ENCODE results near the gene PAOX. TPM values are rescaled to one million over a fixed set of nuclear protein-coding genes. Genes with fewer than 3 reads are reported as not detected.

The PAOX gene
- total and polyA plus RNA-seq, 2 of the 13 experiments (the other 11 are each of a cell fraction or from before 2014, with no cell fraction given) = 0.49 to 0.77 TPM

DNA sequence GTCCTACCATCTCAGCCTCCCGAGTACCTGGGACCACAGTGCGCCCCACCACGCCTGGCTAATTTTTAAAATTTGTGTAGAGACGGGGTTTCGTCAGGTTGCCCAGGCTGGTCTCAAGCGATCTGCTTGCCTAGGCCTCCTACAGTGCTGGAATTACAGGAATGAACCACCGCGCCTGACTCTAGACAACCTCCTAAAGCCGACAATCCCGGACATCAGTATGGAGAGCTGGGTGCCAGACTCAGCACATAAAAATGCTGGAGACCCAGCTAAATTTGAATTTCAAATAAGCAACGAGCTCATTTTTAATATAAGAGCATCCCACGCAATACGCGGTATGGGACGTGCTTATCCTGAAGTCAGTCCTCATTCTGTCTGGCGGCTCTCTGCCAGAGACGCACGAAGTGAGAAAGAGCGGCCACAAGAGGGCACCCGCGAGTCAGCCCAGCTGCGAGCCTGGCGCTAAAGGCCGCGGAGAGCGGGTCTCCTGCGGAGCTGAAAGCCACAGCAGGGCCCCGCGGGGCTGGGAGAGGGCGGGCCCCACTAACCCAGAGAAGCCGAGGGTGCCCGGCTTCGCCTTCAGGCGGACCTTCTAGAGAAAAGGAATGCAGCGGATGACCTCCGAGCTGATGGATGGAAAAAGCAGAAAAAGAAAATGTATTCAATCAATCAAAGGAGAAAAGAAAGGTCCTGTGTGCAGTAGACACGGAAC is 49.4 kb upstream of the PAOX start (continued):
- TF ChIP-seq PLRG1 (conservative IDR thresholded peaks at IDR 0.05) (no peak), ZNF616 (CRISPR knock-in tag; IDR thresholded peaks at IDR 0.05; ENCODE audit: low read depth) (no peak), ZNF253 (CRISPR knock-in tag; IDR thresholded peaks at IDR 0.05; ENCODE audit: borderline replicate concordance) (no peak), BRD4 (CRISPR knock-in tag; IDR thresholded peaks at IDR 0.05) (no peak), PHF5A (CRISPR knock-in tag; IDR thresholded peaks at IDR 0.05; ENCODE audit: low read depth, unreplicated experiment) (no peak), NPAS2 (CRISPR knock-in tag; IDR thresholded peaks at IDR 0.05; ENCODE audit: borderline replicate concordance) (no peak), DR1 (CRISPR knock-in tag; IDR thresholded peaks at IDR 0.05) (no peak), GZF1 (CRISPR knock-in tag; IDR thresholded peaks at IDR 0.05) (no peak), REXO4 (CRISPR knock-in tag; IDR thresholded peaks at IDR 0.05; ENCODE audit: borderline replicate concordance) (no peak), ZNF337 (CRISPR knock-in tag; IDR thresholded peaks at IDR 0.05; ENCODE audit: borderline replicate concordance, low read depth) (no peak), ZNF768 (CRISPR knock-in tag; IDR thresholded peaks at IDR 0.05) (peak; percentile 38; the same call in 1 of the 2 replicates), FOXK2 (IDR thresholded peaks at IDR 0.05) (no peak), FOXP1 (IDR thresholded peaks at IDR 0.05) (no peak), FOXP1 (CRISPR knock-in tag; IDR thresholded peaks at IDR 0.05) (no peak), FIP1L1 (IDR thresholded peaks at IDR 0.05; ENCODE audit: borderline replicate concordance, insufficient read depth, low read depth, low read length) (no peak), NFKBIZ (CRISPR knock-in tag; IDR thresholded peaks at IDR 0.05) (no peak)
- TF ChIP-seq, protein P1, sequence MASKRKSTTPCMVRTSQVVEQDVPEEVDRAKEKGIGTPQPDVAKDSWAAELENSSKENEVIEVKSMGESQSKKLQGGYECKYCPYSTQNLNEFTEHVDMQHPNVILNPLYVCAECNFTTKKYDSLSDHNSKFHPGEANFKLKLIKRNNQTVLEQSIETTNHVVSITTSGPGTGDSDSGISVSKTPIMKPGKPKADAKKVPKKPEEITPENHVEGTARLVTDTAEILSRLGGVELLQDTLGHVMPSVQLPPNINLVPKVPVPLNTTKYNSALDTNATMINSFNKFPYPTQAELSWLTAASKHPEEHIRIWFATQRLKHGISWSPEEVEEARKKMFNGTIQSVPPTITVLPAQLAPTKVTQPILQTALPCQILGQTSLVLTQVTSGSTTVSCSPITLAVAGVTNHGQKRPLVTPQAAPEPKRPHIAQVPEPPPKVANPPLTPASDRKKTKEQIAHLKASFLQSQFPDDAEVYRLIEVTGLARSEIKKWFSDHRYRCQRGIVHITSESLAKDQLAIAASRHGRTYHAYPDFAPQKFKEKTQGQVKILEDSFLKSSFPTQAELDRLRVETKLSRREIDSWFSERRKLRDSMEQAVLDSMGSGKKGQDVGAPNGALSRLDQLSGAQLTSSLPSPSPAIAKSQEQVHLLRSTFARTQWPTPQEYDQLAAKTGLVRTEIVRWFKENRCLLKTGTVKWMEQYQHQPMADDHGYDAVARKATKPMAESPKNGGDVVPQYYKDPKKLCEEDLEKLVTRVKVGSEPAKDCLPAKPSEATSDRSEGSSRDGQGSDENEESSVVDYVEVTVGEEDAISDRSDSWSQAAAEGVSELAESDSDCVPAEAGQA (IDR thresholded peaks at IDR 0.05; ENCODE audit: low read depth) = no peak
- TF ChIP-seq, protein P1 (CRISPR knock-in tag; IDR thresholded peaks at IDR 0.05; ENCODE audit: borderline replicate concordance) = no peak
- TF ChIP-seq, protein P2, sequence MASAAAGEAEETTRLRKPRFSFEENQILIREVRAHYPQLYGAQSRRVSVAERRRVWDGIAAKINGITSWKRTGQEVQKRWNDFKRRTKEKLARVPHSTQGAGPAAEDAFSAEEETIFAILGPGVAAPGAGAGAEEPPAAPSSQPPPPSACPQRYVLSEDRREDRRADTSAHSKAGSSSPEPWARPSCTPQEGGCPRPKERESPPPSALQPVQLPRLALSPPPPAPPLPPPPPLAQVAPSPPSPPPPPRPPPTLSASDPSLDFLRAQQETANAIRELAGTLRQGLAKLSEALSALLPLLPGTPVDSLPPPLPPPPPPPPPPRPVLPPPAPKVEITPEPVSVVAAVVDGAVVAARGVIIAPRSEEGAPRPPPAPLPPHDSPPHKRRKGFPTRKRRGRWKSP (CRISPR knock-in tag; IDR thresholded peaks at IDR 0.05) = peak; percentile 88
- TF ChIP-seq, protein P3, sequence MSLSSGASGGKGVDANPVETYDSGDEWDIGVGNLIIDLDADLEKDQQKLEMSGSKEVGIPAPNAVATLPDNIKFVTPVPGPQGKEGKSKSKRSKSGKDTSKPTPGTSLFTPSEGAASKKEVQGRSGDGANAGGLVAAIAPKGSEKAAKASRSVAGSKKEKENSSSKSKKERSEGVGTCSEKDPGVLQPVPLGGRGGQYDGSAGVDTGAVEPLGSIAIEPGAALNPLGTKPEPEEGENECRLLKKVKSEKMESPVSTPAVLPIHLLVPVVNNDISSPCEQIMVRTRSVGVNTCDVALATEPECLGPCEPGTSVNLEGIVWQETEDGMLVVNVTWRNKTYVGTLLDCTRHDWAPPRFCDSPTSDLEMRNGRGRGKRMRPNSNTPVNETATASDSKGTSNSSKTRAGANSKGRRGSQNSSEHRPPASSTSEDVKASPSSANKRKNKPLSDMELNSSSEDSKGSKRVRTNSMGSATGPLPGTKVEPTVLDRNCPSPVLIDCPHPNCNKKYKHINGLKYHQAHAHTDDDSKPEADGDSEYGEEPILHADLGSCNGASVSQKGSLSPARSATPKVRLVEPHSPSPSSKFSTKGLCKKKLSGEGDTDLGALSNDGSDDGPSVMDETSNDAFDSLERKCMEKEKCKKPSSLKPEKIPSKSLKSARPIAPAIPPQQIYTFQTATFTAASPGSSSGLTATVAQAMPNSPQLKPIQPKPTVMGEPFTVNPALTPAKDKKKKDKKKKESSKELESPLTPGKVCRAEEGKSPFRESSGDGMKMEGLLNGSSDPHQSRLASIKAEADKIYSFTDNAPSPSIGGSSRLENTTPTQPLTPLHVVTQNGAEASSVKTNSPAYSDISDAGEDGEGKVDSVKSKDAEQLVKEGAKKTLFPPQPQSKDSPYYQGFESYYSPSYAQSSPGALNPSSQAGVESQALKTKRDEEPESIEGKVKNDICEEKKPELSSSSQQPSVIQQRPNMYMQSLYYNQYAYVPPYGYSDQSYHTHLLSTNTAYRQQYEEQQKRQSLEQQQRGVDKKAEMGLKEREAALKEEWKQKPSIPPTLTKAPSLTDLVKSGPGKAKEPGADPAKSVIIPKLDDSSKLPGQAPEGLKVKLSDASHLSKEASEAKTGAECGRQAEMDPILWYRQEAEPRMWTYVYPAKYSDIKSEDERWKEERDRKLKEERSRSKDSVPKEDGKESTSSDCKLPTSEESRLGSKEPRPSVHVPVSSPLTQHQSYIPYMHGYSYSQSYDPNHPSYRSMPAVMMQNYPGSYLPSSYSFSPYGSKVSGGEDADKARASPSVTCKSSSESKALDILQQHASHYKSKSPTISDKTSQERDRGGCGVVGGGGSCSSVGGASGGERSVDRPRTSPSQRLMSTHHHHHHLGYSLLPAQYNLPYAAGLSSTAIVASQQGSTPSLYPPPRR (CRISPR knock-in tag; IDR thresholded peaks at IDR 0.05; ENCODE audit: borderline replicate concordance) = no peak

All from HepG2 (cell line).